GM20431 (cell line): ENCODE data around the gene PA2G4.
"Not testable (repeated sequence)": the region's sequence is repeated elsewhere in the genome, so short reads cannot be mapped to it uniquely, and the experiment has no call there.

Experiments used
- in situ Hi-C: fragments of 300-500 bp; cut with MseI, MboI; formaldehyde crosslinking; loops from one replicate; pipeline ENCODE4 v1.15.0; 2020; ENCODE audit warnings: low sequenced_read_pairs; ENCODE audit not compliant: unreplicated experiment

Gene PA2G4

GRCh38 chr12:56098592-56098991 lies 5.8 kb upstream of the PA2G4 start:
- in situ Hi-C loops = no loop called here

DNA sequence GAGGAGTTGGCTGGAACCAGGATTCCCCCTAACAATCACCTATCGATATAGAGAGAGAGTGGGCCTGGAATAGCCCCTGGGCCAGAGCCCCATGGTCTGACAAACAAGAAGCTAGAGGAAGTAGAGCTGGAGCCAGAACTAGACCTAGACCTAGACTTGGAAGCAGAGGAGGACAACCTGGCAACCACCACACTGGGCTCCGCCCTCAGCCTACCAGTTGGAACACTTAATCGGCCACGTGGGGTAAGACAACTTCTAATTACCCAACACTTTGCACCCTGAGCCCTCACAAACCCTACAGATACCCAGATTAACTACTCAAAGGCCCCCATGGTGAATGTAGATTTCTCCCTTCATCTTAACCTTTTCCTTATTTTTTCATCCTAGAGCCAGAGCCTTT lies 4.6 kb upstream of the PA2G4 start:
- in situ Hi-C loops = no loop called here

GRCh38 chr12:56101045-56101444 lies 3.3 kb upstream of the PA2G4 start:
- in situ Hi-C loops = no loop called here

GRCh38 chr12:56102683-56103065 lies 1.7 kb upstream of the PA2G4 start:
- in situ Hi-C loops = no loop called here

- in situ Hi-C loops = no loop called here
Measured at GRCh38 chr12:56103066-56103711, 1.2 kb upstream of the PA2G4 start.

DNA sequence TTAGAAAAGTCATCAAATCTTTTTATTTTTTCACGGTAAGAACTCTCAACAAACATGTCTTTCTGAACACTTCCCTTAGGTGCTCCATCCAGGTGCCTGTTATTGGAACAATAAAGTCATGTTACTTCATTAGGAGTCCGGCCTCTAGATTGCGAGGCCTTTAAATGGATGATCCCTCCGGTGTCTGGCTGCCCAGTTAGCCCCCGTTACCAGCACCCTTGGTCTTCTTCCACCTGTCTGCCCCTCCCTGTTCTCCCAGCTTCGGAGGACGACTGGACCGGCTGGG lies 593 bp upstream of the PA2G4 start:
- in situ Hi-C loops = no loop called here

GRCh38 chr12:56104815-56105608 lies 653 bp downstream of the PA2G4 start:
- in situ Hi-C loops = no loop called here

DNA sequence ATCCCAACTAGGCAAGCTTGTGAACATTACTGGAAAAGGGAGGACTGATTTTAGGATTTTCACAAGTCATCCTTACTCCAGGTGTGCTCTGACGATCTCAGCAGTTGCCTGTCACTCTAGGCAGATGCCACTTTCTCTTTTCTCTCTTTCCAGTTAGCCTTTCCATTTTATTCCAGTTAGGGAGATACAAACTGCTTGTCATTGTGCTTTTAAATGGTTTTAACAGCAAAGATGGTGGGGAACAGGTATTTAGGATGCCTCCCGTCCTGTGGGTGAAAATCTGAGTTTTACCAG lies 1.2 kb downstream of the PA2G4 start:
- in situ Hi-C loops = no loop called here

- in situ Hi-C loops = no loop called here
Measured at GRCh38 chr12:56107242-56107641, 2.9 kb downstream of the PA2G4 start.

- in situ Hi-C loops = no loop called here
Measured at GRCh38 chr12:56110571-56110970, 6.2 kb downstream of the PA2G4 start.

GRCh38 chr12:56114084-56114483 lies 9.7 kb downstream of the PA2G4 start:
- in situ Hi-C loops = no loop called here

DNA sequence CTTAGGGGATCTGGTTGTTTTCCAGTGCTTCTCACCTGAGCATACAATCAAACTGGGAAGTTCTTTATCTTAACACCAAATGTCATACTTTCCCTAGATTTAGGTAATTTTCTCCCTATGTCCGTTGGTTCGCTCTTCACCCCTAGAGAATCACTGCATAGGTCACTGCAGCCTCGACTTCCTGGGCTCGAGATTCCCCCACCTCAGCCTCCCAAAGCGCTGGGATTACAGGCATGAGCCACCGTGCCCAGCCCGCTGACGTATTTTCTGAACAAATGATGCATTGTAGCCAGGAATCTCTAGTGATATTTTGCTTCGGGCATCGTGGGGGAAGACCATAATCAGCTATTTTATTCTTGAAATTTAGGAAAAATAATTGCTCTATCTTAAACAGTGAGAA lies 11.0 kb downstream of the PA2G4 start:
- in situ Hi-C loops = no loop called here

GRCh38 chr12:56116267-56117081 lies 12.1 kb downstream of the PA2G4 start, which contains the start of gene RPL41:
TSS of gene RPL41 (plus strand) at chr12:56116633.
- in situ Hi-C loops = no loop called here

DNA sequence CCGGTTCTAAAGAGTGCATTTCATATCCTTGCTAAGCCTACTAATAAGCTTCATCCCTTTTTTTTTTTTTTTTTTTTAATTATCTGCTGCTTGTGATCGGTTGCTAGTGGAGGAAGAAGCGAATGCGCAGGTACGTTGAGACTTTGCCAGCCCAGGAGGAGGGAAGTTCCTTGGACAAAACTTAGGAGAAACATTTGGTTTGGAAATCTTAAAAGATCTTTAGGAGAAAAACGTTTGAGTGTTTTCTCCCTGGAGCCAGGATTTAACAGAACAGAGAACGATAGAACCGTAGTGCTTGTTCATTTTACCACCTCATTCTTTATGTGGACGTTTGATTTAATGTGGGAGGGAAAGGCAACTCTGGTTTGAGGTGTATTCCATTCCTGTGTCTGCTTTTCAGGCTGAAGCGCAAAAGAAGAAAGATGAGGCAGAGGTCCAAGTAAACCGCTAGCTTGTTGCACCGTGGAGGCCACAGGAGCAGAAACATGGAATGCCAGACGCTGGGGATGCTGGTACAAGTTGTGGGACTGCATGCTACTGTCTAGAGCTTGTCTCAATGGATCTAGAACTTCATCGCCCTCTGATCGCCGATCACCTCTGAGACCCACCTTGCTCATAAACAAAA lies 12.8 kb downstream of the PA2G4 start:
- in situ Hi-C loops = not testable (repeated sequence)

DNA sequence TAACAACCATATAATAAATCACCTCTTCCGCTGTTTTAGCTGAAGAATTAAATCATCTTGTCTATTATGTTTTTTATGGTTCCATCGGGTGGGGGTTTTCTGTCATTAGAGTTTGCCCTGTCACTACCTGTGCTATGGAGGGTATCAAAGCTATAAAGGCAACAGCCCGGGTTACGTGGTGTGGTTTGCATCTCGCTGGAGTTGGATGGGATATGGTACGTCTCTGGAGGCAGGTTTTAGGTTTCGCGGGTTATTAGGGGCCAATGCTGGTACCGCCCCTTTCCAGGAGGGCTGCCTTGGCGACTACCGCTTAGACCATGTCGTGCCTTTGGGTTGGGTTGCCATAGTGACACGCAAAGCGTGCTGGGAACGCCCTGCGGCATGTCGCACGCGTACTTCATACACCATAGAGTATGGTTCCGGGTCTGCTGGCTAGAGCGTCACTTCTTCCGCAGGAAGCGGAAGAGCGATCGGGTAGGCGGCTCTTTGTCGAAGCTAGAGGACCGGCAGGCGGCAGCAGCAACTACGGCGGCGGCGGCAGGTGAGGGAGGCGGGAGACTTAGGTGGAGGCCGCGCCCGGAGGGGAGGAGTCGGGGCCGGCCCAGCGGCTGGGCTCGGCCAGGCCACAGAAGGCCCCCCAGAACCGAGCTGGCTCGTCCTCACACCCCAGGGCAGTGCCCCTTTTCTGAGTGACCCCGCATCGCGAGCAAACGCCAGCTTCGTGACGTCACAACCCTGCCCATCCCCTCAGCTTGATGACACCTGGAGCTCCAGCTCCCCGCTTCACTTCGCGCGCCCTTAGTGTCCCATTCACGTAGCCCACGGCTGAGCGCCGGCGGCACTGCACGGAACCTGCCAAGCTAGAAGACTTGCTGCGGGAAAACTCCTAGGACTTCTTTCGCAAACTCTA lies 13.7 kb downstream of the PA2G4 start, which contains the start of gene ZC3H10:
Gene ZC3H10, plus strand, starts transcription at position 489 of the 910 bp plus-strand sequence. CDS start 2,297 bp downstream, outside the sequence.
- in situ Hi-C loops = no loop called here

DNA sequence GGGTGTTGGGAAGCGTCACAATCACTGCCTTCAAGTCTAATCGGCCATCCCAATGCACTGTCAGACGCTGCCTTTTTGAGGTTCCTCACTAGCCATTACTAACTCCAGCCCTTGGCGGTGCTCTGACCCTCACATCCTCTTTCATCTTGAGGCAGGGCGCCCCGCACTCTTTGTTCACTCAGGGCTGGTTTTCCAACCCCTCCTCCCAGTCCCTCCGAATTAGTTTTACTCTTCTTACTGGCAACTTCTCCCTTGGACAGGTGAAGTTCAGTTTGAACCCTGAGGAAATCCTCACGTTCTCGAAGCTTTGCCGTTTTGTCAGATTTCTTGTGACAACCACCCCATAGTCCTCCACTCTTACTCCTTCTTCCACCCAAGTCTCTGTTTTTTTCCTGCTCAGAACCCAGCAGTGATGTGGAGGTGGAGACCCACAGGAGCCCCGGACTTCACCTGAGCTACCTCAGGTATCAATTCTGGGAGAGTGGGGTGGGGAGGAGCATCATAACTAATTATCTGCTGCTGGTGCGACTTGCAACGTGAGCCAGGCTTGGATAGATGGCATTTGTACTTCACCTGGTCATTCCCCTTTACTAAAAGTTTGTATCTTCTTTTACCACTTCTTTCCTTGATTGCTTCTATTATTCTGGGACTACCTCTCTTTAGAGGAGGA lies 14.5 kb downstream of the PA2G4 start:
- in situ Hi-C loops = no loop called here

GRCh38 chr12:56119361-56119796 lies 15.0 kb downstream of the PA2G4 start:
- in situ Hi-C loops = no loop called here

DNA sequence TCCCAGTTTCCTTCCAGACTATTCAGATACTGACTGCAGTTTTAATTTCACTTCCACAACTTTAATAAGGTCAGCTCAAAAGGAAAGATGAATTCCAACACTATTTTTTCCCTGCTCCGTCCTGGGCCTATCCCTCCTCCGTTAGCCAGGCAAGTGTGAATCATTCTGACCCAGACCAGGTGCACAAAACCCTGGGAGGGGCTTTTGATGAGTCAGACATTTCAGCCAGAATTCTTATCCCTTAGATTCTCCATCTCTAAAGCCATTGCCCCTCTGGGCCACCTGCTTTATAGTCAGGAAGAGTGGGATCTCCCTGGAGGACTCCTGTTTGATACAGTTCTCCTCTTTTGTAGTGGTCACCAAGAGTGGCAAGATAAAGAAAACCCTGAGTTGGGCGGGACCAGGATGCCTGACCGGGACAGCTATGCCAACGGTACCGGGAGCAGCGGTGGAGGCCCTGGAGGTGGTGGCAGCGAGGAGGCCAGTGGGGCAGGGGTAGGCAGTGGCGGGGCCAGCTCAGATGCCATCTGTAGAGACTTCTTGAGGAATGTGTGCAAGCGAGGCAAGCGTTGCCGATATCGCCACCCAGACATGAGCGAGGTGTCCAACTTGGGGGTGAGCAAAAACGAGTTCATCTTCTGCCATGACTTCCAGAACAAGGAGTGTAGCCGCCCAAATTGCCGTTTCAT lies 15.9 kb downstream of the PA2G4 start:
- in situ Hi-C loops = no loop called here
